Measurements from ENCODE around the gene ISM1. TPM values are rescaled to one million over a fixed set of nuclear protein-coding genes. Genes with fewer than 3 reads are reported as not detected.

The ISM1 gene
- total RNA-seq, 3 donors from 2014 or later: 13.0 to 18.7 (median 15.2) TPM

GRCh38 chr20:13318871-13319521, 97.9 kb downstream of the ISM1 start:
- no peaks in the 10 kb centered on the region for H3K27me3 ChIP-seq
- H3K9me3 ChIP-seq: peaks cover 0 to 12% of the 10 kb centered on the region in 2 donors
- no peak overlapping the region for H3K27ac ChIP-seq
- no peak for DNase-seq (ENCODE audit: low spot score in 2 of 2)
- no peaks in the 10 kb centered on the region for H3K4me1 ChIP-seq
- H3K36me3 ChIP-seq: no peaks in the 10 kb centered on the region
- H3K4me3 ChIP-seq: no peak overlapping the region
- intact Hi-C loops (cut with DNase I; ENCODE audit: low total_unique reads): no loop called here
- no peak for TF ChIP-seq POLR2A (IDR thresholded peaks at IDR 0.05)
- TF ChIP-seq, protein P1, sequence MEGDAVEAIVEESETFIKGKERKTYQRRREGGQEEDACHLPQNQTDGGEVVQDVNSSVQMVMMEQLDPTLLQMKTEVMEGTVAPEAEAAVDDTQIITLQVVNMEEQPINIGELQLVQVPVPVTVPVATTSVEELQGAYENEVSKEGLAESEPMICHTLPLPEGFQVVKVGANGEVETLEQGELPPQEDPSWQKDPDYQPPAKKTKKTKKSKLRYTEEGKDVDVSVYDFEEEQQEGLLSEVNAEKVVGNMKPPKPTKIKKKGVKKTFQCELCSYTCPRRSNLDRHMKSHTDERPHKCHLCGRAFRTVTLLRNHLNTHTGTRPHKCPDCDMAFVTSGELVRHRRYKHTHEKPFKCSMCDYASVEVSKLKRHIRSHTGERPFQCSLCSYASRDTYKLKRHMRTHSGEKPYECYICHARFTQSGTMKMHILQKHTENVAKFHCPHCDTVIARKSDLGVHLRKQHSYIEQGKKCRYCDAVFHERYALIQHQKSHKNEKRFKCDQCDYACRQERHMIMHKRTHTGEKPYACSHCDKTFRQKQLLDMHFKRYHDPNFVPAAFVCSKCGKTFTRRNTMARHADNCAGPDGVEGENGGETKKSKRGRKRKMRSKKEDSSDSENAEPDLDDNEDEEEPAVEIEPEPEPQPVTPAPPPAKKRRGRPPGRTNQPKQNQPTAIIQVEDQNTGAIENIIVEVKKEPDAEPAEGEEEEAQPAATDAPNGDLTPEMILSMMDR (IDR thresholded peaks at IDR 0.05): no peak
- no peak for TF ChIP-seq POLR2AphosphoS5 (IDR thresholded peaks at IDR 0.05)

DNA sequence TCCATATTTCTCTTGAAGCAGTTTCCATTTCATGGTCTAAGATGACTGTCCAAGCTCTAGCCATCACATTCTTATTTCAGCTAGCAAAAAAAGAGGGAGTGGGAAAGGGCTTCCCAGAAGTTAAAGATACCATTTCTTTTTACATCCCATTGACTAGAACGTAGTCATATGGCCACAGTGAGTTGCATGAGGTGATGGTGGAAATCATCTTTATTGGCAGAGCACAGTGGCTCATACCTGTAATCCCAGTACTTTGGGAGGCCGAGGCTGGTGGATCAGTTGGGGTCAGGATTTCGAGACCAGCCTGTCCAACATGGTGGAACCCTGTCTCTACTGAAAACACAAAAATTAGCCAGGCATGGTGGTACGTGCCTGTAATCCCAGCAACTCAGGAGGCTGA, 99.6 kb downstream of the ISM1 start:
- intact Hi-C loops (cut with DNase I; ENCODE audit: low total_unique reads): no loop called here
- Histone ChIP-seq H3K4me1 (no peaks in the 10 kb centered on the region), H3K36me3 (no peaks in the 10 kb centered on the region), H3K4me3 (no peak overlapping the region), H3K9me3 (peaks cover 0 to 12% of the 10 kb centered on the region in 2 donors), H3K27me3 (no peaks in the 10 kb centered on the region), H3K27ac (no peak overlapping the region)
- DNase-seq (ENCODE audit: low spot score in 2 of 2): no peak
- TF ChIP-seq POLR2AphosphoS5 (IDR thresholded peaks at IDR 0.05) (no peak), POLR2A (IDR thresholded peaks at IDR 0.05) (no peak)
- TF ChIP-seq, protein P1 (IDR thresholded peaks at IDR 0.05): no peak

GRCh38 chr20:13321416-13321815, 100.3 kb downstream of the ISM1 start:
- no peak overlapping the region for H3K4me3 ChIP-seq
- H3K36me3 ChIP-seq: no peaks in the 10 kb centered on the region
- DNase-seq (ENCODE audit: low spot score in 2 of 2): no peak
- no peak for TF ChIP-seq POLR2AphosphoS5 (IDR thresholded peaks at IDR 0.05)
- TF ChIP-seq, protein P1 (IDR thresholded peaks at IDR 0.05): no peak
- TF ChIP-seq POLR2A (IDR thresholded peaks at IDR 0.05): no peak
- no peak overlapping the region for H3K27ac ChIP-seq
- H3K27me3 ChIP-seq: no peaks in the 10 kb centered on the region
- peaks cover 0 to 12% of the 10 kb centered on the region in 2 donors for H3K9me3 ChIP-seq
- H3K4me1 ChIP-seq: no peaks in the 10 kb centered on the region
- intact Hi-C loops (cut with DNase I; ENCODE audit: low total_unique reads): no loop called here

DNA sequence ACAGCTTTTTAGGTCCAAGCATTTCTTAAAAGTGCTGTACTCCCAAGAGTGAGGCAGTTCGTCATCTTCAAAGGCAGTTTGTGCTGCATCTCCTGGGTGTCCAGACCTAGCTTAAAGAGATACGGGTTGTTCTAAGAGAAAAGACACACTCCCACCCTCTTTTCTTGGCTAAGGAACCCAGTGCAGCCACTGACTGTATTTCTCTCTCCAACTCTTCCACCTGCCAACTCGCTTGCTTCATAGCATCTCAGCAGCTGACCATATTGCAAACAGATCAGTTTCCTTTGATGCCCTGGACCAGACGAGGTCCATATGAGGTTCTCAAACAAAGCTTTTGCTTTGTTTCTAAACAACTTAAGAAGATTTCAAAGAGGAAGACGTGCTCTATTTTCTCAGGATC, 101.1 kb downstream of the ISM1 start:
- Histone ChIP-seq H3K4me1 (no peaks in the 10 kb centered on the region), H3K36me3 (no peaks in the 10 kb centered on the region), H3K4me3 (no peak overlapping the region), H3K27ac (no peak overlapping the region), H3K9me3 (peaks cover 0 to 6% of the 10 kb centered on the region in 2 donors), H3K27me3 (no peaks in the 10 kb centered on the region)
- no peak for DNase-seq (ENCODE audit: low spot score in 2 of 2)
- intact Hi-C loops (cut with DNase I; ENCODE audit: low total_unique reads): no loop called here
- no peak for TF ChIP-seq POLR2A (IDR thresholded peaks at IDR 0.05)
- TF ChIP-seq, protein P1 (IDR thresholded peaks at IDR 0.05): no peak
- TF ChIP-seq POLR2AphosphoS5 (IDR thresholded peaks at IDR 0.05): peak; percentile 21 to 50 (median 33)

GRCh38 chr20:13322621-13323020, 101.5 kb downstream of the ISM1 start:
- intact Hi-C loops (cut with DNase I; ENCODE audit: low total_unique reads): no loop called here
- peak overlapping the region in 1 of 2 donors; percentile 48 for H3K27ac ChIP-seq
- no peak for DNase-seq (ENCODE audit: low spot score in 2 of 2)
- no peaks in the 10 kb centered on the region for H3K4me1 ChIP-seq
- TF ChIP-seq POLR2AphosphoS5 (IDR thresholded peaks at IDR 0.05) (no peak), POLR2A (IDR thresholded peaks at IDR 0.05) (no peak)
- TF ChIP-seq, protein P1 (IDR thresholded peaks at IDR 0.05): no peak
- no peaks in the 10 kb centered on the region for H3K27me3 ChIP-seq
- peaks cover 0 to 1% of the 10 kb centered on the region in 2 donors for H3K9me3 ChIP-seq
- H3K36me3 ChIP-seq: no peaks in the 10 kb centered on the region
- H3K4me3 ChIP-seq: no peak overlapping the region
